Breast epithelium (tissue), 3 donors: ENCODE measurements around the gene ALG5.

ENCODE experiments used
- POLR2A ChIP-seq: fragments of 450-650 bp; IDR thresholded peaks from one replicate; pipeline ENCODE4 v1.6.1; 2016; ENCODE audit warnings: antibody characterized with exemption, mild to moderate bottlenecking, moderate library complexity
- POLR2AphosphoS5 ChIP-seq, 3 donors: sonication (generic); formaldehyde crosslinking; IDR thresholded peaks; one replicate each; pipeline ENCODE4 v1.6.1; 2017; ENCODE audit warnings: antibody characterized with exemption in 3 of 3
- TF ChIP-seq, protein P1 (sequence below), 3 donors: fragments of 450-650 bp; IDR thresholded peaks; one replicate each; pipeline ENCODE4 v1.5.1; 2016 to 2017; ENCODE audit warnings: antibody characterized with exemption in 3 of 3, mild to moderate bottlenecking in 3 of 3, moderate library complexity in 3 of 3

DNA sequence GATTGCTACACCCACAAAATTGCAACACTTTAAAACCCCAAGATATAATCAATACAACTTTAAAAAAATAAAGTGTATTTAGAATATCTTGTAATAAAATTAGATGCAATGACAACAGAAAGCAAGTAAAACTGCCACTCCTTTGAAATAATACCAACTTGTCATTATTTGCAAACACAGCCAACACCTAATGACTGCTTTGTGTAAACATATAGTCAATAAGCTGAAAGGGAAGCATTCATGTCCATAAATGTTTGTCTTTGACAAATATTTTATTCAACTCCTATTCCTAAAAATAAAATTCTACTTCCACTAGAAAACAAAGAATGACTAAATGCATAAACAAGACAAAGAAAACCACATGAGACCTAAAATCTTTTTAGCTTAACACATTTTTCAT is 85.7 kb downstream of the ALG5 start:
- TF ChIP-seq, protein P1, sequence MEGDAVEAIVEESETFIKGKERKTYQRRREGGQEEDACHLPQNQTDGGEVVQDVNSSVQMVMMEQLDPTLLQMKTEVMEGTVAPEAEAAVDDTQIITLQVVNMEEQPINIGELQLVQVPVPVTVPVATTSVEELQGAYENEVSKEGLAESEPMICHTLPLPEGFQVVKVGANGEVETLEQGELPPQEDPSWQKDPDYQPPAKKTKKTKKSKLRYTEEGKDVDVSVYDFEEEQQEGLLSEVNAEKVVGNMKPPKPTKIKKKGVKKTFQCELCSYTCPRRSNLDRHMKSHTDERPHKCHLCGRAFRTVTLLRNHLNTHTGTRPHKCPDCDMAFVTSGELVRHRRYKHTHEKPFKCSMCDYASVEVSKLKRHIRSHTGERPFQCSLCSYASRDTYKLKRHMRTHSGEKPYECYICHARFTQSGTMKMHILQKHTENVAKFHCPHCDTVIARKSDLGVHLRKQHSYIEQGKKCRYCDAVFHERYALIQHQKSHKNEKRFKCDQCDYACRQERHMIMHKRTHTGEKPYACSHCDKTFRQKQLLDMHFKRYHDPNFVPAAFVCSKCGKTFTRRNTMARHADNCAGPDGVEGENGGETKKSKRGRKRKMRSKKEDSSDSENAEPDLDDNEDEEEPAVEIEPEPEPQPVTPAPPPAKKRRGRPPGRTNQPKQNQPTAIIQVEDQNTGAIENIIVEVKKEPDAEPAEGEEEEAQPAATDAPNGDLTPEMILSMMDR (IDR thresholded peaks at IDR 0.05) = no peak
- TF ChIP-seq POLR2AphosphoS5 (IDR thresholded peaks at IDR 0.05) (no peak), POLR2A (no peak)
